Measurements from ENCODE around the gene MTFR1L.

DNA sequence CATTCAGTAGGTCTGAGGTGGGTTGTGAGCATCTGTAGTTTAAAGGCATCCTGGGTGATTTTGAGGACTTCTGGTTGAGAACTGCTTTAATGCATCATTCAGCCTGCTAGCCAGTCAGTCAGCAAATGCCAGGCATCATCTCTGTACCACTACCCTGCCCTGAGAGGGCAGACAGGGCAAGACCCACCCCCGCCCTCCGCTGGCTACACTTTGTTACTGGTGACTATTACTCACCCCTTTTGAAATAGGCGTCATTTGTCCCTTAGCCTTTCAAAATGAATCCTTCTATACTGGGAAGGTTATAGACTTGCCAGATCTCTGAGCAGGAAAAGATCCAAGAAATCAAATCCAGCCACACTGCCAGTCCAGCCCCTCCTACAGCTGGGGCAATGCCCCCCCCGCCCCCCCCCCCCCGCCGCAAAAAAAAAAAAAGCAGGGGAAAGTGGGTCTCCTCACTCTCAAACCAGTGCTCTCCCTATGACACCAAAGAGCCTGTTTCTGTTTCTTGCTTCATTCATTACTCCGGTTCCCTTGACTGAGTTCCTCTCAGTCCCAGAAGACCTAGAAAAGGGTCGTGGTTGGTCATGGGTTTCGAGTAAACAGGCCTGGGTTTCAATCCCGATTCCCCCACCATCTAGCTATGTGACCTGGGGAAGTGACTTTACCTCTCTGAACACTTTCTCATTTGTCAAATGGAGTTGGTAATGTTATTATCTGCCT, 15.3 kb upstream of the MTFR1L start:
- TF ChIP-seq, protein P1, sequence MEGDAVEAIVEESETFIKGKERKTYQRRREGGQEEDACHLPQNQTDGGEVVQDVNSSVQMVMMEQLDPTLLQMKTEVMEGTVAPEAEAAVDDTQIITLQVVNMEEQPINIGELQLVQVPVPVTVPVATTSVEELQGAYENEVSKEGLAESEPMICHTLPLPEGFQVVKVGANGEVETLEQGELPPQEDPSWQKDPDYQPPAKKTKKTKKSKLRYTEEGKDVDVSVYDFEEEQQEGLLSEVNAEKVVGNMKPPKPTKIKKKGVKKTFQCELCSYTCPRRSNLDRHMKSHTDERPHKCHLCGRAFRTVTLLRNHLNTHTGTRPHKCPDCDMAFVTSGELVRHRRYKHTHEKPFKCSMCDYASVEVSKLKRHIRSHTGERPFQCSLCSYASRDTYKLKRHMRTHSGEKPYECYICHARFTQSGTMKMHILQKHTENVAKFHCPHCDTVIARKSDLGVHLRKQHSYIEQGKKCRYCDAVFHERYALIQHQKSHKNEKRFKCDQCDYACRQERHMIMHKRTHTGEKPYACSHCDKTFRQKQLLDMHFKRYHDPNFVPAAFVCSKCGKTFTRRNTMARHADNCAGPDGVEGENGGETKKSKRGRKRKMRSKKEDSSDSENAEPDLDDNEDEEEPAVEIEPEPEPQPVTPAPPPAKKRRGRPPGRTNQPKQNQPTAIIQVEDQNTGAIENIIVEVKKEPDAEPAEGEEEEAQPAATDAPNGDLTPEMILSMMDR (IDR thresholded peaks at IDR 0.05; ENCODE audit: low read depth, low read length) = no peak
- no peak for TF ChIP-seq POLR2A (IDR thresholded peaks at IDR 0.05; ENCODE audit: extremely low read depth, insufficient read length)
